B cell (primary cell): ENCODE measurements around the gene STAG2.

ENCODE experiments used
- CTCF ChIP-seq: fragments of 200-600 bp; IDR thresholded peaks from one replicate; pipeline ENCODE4 v1.8.0; 2022; ENCODE audit warnings: antibody characterized with exemption, mild to moderate bottlenecking
- EZH2 ChIP-seq: IDR thresholded peaks from 2 replicates; pipeline ENCODE4 v1.6.1; 2012; ENCODE audit warnings: borderline replicate concordance, low read depth, mild to moderate bottlenecking, moderate library complexity, low read length; ENCODE audit not compliant: insufficient read depth, poor library complexity, severe bottlenecking

GRCh38 chrX:124035657-124036056 lies 74.2 kb downstream of the STAG2 start:
- TF ChIP-seq EZH2 (no peak), CTCF (no peak)
